ENCODE measurements around the gene ANTXRL.
A peak's percentile ranks its signal among the peaks of the same experiment; 100 is the strongest.
"Not testable (repeated sequence)": the region's sequence is repeated elsewhere in the genome, so short reads cannot be mapped to it uniquely, and the experiment has no call there.

The ANTXRL gene

DNA sequence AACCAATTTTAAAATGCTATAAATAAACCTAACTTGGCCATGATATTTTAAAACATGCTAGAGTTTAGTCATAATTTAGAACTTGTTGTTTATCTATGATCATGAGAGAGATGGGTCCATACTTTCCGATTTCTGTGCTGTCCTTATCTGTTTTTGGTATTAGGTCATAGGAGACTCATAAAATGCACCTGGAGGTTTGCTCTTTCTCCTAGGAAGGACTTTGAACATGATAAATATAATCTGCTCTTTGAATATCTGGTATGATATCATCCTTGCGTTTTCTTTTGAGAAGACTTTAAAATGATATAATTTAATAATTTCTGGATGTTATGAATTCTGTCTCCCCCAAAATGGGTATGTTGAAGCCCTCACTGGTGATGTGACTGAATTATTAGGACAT lies 9.0 kb upstream of the ANTXRL start:
- DNase-seq = no peak

DNA sequence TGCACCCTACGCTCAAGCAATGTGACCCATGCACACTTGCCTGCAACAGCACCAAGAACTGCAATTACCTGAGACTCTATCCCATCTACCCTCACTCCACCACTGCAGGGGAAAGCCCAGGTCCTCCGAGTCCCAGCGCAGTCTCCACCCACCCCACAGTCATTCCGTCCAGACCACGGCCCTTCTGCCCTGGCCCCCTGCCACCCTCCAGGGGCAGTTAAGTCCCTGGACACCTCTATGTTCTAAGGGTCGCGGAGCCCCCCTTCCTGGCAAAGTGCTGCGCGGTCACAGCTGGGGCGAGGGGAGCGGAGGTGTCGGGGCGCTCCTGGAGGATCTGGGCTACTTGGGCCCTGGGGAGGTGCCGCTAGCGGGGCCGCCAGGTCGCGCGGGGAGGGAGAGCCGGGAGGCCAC lies 4.4 kb upstream of the ANTXRL start:
- DNase-seq = not testable (repeated sequence)

DNA sequence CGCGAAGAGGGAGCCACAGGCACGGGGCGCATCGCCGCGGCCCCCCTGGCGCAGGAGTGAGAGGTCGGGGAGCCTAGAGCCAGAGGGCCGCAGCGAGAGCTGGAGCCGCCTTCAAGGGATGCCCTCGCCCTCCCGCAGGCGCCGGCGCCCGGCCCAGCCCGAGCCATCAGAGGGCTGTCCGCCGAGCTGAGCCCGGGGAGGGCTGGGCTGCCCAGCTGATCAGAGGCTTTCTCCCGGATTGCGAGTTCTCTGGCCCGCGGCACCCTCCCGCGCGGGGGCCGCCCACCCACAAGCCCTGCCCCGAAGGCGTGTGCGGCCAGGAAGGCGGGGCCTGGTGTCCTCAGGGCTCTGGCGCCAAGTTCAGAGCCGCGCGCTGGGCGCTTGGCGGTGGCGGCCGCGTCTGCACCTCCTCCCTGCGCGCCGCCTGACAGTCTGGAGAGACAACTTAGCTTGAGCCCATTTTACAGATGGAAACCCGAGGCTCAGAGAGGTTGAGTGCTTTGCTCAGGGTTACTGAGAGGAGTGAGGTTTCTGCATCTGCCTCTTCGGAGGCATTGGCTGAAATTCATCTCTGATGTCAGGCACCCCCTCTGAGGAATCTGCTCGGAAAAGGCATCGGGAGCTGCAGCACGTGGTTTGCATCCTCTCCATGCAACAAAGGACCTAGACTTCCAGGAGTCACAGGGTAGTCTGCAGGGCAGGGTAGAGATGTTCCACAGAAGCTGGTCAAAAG lies 3.8 kb upstream of the ANTXRL start:
- DNase-seq = peak in 1 of 2 experiments; percentile 33

DNA sequence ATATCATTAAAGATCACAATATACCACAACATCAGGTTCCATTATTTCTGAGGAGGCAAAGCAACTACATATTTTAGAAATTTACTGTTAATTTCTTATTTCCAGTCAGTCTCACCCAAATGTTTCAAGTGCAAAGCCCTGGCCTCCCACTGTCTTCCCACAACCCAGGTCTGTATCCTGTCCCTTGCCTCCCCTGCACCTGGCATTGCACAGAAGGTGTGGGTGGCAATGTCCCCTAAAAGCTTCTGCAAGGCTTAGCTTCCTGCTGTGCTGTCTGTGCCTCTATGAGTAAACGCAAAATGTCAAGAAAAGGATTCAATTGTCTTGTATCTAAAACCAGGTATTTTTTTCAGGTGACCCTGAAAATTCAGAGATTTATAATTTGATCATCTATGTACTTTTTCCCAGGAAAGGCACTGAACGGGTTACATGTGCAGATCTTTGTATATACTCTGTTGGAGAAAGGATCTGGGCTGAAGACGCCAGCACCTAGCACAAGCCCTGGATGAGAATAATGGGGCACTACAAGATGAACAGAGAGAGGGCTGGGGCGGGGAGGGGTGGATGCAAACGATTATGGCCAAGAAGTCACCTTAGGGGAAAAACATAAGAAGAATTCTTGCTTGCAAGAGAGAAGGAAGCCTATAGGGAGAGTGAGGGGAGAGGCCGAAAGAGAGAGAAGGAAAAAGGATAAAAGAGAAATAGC lies 3.1 kb upstream of the ANTXRL start:
- no peak for DNase-seq

DNA sequence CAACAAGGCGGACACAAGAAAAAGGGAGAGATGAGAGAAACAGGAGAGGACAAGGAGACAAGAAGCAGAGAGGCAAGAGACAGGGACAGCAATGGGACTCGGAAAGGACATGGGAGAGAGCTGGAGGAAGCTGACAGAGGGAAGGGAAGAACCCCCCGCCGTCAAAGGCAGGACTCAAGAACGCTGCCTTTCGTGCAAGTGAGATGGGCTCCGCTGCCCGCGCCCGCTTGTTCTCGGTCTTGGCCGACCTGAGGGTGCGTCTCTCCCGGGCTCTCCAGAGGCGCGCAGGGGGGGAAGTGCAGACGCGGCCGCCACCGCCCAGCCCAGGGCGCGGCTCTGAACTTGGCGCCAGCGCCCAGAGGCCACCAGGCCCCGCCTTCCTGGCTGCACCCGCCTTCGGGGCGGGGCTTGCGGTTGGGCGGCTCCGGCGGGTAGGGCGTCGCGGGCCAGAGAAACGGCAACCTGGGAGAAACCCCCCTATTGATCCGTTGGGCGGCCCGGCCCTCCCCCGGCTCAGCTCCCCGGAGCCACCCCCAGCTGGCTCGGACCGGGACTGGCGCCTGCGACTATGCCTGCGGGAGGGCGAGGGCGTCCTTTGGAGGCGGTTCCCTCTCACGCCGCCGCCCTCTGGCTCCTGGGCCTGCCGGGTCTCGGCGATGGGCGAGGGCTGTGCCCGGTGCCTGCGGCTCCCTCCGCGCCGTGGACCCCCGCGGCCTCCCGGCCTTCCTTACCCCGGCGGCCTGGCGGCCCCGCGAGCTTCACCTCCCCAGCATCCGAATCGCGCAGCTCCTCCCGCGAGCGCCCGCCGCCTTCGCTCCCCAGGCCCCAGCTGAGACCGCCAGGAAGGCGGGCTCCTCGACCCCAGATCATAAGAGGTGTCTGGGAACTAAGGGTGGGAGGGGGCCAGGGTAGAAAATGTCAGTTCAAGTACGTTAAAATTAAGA lies 2.2 kb upstream of the ANTXRL start:
- DNase-seq = peak; percentile 42 to 67

DNA sequence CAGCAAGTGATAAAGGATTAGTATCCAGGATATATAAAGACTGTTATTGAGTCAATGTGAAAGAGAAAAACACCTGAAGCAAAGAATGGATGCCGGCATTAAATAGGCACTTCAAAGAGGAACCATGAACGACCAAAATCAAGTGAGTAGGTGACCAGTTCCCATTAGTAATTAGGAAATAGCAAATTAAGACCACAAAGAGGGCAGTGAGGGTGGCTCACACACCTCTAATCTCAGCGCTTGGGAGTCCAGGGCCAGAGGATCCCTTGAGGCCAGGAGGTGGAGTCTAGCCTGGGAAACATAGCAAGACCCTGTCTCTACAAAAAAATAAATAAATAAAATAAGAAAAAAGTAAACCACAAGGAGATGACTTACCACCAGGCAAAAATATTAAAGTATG lies 1.5 kb upstream of the ANTXRL start:
- DNase-seq = no peak

DNA sequence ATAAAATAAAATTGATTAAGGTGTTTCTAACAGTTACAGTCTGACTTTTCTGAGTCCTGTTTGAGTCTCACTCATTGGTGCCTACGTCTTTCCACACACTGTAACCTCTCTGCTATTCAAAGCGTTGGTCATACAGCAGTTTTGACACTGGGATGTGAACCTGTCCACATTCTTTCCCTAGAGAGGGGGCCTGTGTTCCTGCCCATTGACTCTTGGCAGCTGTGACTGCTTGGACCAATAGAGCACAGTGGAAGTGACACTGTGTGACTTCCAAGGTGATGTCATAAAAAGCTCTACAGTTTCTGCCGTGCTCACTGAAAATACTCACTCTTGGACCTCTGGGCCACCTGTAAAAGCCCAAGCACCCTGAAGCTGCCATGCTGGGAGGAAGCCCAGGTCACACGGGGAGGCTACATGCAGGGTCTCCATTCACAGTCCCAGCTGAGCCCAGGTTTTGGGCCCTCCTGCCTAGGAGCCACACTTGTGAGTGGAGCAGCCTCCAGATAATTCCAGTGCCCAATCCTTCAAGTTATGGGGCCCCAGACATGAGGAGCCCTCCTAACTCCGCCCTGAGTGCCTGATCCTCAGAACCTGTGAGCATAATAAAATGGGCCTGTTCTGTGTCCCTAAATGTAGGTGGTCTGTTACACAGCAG lies 704 bp upstream of the ANTXRL start:
- DNase-seq = no peak

DNA sequence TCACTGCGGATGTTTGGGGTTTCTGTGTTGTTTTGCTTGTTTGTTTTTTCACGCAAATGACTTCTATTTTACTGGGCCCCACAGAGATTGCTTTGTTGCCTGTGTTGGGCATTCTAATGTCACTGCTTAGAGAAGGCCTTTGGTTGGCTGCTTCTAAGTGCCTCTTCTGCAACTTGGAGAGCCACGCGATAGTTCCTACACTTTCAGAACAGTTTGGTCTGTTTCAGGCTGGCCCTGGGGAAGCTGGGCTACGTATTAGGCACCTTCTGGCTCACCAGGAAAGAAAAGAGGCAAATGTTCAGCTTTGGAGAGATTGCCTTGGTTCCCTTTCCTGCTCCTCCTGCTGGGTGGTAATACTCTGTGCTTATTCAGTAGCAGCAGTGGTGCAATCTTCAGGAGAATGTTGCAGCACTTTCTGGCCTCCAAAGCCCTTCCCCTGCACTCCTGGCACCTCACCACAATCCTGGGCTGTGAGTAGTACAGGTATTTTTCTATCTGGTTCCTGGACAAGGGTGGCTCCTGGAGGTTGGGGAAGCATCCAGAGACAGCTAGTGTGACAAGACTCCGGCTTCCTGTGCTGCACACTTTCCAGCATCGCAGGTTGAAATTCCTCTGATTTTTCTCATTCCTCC lies 1.2 kb downstream of the ANTXRL start:
- DNase-seq = no peak

DNA sequence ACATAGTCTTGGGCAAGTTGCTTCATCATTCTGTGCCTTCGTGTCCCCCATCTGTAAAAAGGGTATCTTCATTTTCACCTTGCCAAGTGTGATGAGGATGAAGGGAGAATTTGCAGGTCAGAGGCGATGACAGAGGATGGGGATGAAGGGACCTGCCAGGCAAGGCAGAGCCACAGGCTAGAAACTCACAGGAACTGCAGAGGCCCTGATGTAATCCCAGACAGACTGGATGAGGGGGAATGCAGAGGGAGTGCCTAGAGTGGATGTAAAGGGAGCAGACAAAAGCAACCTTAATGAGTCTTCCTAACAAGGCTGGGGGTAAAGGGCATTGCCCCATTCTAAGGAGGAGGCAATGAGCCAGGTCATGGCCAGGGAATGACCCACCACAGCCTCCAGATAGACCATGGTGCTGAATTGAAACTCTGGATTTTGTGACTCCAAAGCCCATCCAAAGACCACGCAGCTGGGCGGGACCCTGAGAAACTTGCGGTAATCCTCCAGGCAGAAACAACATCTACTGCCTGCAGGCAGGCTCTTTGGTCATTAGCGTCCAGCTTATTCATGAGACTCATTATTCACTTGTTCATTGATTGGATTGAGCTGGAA lies 1.9 kb downstream of the ANTXRL start:
- DNase-seq = no peak

DNA sequence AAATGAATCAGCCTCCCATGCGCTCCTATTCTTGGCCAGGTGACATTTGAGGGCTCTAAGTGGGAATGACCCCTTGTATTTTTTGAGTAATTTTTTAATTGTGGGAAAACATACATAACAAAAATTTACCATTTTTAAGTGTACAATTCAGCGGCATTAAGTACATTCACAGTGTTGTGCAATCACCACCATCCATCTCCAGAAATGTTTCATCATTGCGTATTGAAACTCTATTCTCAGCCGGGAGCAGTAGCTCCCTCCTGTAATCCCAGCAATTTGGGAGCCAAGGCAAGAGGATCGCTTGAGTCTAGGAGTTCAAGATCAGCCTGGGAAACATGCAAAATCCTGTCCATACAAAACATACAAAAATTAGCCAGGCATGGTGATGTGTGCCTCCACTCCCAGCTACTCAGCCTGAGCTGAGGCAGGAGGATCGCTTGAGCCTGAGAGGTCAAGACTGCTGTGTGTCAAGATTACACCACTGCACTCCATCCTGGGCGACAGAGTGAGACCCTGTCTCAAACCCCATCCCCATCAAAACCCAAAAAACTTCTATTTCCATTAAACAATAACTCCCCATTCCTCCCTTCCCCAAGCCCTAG lies 2.5 kb downstream of the ANTXRL start:
- DNase-seq = no peak

DNA sequence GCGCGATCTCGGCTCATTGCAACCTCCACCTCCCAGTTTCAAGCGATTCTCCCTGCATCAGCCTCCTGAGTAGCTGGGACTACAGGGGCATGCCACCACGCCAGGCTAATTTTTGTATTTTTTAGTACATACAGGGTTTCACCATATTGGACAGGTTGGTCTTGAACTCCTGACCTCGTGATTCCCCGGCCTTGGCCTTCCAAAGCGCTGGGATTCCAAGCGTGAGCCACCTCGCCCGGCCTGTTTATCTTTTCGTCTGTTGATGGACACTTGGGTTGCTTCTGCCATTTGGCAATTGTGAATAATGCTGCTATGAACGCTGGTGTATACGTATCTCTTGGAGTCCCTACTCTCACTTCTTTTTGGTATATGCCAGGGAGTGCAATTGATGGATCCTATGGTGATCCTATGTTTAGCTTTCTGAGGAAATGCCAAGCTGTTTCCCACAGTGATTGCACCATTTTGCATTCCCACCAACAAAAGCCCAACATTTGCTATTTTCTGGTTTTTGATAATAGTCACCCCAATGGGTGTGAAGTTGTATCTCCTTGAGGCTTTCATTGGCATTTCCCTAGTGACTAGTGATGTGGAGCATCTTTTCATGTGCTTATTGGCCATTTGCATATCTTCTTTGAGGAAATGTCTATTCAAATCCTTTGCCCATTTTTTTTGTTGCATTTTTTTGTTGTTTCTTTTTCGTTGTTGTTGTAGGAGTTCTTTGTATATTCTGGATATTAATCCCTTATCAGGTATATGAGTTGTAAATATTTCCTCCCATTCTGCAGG lies 3.5 kb downstream of the ANTXRL start:
- no peak for DNase-seq

DNA sequence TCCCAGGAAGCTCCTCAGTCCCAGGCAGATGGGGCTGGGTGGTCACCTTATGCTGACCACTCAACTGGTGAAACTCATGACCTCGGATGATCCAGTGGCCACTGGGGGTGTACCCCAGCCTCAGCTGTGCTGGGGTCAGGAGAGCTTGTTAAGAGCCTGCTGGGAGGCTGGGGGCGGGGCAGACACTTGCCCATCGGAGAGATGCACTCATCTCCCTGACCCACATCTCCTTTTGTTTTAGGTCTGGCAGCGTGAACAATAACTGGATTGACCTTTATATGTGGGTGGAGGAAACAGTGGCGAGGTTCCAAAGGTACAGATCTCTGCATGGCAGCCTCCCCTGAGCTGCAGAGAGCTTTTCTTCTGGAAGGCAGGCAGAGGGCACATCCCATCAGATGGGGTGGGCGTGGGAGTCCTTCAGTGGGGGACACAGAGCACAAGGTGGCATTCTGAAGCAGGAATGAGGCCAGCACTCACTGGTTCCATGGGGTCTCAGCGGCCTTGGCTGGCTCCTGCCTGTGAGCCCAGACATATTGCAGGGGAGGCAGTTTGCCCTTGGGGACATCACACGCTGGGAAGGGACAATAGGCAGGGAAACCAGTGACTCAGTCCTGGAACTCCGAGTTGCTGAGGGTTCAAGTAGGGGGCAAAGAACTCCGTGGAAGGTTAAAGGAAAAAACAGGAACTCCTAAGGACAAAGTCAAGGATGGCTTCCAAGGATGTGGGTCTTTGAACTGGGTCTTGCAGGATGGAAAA lies 5.2 kb downstream of the ANTXRL start:
- no peak for DNase-seq

DNA sequence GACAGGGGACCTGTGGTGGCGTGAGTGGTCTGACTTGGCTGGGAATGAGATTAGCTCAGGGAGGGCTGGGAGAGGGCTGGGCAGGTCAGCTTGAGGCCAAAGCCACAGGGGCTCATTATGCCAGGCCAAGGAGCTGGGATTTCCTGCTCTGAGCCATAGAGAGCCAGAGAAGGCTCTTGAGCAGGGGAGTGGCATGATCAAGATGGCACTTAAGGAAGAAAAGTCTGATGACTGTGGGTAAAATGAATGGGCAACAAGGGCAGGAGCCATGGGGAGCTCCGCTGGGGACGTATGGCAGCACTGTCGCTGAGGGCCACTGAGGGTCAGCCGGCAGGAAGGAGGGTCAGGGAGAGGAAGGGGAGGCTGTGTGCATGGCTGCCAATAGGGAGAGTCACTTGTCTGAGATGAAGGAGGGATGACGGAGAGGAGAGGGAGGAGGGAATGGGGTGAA lies 5.8 kb downstream of the ANTXRL start:
- DNase-seq = no peak

DNA sequence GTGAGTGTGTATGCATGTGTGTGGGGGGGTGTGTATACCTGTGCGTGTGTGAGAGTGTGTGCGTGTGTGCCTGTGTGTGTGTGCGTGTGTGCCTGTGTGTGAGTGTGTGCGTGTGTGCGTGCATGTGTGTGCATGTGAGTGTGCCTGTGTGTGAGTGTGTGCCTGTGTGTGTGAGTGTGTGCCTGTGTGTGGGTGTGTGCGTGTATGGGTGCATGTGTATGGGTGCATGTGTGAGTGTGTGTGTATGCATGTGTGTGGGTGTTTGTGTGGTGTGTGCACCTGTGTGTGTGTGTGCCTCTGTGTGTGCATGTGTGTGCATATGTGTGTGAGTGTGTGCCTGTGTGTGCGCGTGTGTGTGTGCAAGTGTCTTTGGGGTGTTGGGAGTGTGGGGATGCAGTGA lies 6.4 kb downstream of the ANTXRL start:
- DNase-seq = no peak

DNA sequence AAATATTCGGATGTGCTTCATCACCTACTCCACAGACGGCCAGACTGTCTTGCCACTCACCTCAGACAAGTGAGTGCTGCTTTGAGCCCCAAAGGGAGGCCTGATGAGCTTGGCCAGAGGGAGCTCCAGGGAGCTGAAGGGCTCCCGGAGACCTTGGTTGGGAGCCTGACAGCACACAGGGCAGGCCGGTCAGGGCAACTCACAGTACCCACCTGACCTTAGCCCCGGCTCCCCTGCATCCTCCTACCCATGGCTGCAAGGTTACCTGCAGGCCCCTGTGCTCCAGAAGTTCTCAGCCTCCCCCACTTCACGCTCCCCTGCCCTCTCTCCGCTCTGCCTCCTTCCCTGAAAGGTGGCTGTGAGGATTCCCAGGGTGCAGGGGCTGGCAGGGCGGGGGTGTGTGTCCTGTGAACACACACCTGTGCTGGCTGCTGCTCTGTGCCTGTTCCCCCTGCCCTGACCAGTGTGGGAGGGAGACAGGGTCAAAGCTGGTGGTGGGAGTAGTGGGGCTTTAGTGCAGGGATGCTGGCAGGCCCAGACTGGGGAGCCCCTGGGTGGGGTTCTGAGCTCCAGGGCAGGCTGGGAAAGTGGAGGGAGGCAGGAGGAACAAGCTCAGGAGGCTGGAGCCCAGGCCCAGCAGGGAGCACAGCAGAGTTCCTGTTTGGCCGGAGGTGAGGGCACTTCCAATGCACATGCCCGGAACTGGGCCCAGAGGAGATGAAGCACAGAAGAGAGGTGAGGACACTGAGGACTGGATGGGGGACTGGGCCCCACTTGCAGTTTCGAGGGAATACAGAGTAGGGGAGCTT lies 7.2 kb downstream of the ANTXRL start:
- no peak for DNase-seq

DNA sequence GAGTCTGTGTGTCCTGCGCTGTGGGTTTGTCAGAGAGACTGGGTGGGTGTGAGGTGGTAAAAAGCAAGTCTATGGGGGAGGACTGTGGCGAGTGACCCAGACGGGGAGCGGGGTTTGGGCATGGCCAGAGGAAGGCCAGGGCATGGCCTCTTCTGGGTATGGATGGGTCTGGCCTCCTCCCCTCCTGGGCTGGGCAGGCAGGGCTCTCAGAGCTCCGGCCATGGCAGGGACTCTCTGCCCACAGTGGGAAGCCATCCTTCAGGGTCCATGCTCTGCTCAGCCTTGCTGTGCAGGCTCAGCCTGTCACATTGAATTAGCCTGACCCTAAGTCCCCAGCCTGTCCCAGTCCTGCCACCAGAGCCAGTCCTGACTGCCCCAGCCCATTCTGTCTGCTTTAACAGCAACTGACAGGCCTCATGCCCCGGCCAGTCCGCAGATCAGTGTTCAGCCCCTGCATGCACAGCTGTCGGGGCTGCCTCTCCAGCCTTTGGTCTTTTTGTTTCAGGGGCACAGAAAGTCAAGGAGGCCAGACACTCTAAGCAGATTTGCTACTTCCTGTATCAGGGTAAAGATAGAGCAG lies 7.9 kb downstream of the ANTXRL start:
- no peak for DNase-seq

DNA sequence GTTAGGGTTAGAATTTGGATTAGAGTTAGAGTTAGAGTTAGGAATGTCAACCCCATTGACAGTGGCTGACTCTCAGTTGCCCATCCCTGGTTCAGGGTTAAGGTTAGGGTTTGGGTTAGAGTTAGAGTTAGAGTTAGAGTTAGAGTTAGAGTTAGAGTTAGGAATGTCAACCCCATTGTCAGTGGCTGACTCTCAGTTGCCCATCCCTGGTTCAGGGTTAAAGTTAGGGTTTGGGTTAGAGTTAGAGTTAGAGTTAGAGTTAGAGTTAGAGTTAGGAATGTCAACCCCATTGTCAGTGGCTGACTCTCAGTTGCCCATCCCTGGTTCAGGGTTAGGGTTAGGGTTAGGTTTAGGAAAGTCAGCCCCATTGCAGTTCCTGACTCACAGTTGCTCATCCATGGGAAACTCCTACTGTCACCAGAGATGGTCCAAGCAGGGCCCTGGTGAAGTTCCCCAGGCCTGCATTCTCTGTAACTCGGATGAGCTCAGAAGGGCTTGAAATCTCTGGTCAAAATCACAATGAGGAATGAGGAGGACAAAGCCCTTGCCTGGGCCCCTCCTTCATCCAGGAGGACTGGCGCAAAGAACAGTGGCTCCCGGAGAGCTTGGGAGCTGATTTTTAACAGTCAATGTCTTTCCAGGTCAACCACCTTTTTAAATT lies 8.7 kb downstream of the ANTXRL start:
- not testable (repeated sequence) for DNase-seq

DNA sequence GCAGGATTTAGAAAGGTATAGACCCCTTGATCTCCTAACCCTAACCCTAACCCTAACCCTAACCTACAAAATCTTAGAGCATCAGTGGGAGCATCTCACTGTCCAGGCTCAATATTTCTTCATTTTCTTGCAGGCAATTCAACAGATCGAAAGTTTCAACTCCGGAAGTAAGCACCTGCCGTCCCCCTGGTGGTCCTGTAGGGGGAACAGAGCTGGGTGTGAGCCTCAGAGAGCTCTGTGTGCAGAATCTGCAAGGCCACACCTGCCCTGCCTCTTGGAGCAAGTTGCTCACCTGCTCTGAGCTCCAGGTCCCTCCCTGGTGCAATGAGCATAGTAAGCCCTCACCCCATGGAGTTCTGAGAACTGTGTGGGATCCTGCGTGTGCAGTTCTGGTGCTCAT lies 9.3 kb downstream of the ANTXRL start:
- DNase-seq = not testable (repeated sequence)

Data from SW 1271 (cell line).